Measurements from ENCODE around the gene RHOH.

The RHOH gene

DNA sequence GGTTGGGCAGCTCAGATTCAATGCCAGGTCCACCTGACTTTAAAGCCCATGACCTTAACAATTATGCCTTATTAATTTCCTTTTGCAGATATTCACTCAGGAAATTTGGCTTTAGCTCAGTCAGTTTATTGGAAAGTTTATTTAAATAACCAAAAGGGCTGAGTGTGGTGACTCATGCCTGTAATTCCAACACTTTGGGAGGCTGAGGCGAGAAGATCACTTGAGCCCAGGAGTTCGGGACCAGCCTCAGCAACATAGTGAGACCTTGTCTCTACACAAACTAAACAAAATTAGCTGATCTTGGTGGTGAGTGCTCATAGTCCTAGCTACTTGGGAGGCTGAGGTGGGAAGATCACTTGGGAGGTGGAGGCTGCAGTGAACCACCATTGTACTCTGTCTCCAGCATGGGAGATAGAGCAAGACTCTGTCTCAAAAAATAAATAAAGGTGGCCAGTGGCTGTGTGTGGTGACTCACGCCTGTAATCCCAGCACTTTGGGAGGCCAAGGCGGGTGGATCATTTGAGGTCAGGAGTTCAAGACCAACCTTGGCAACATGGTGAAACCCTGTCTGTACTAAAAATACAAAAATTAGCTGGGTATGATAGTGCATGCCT is 43.3 kb downstream of the RHOH start:
- no peak for DNase-seq

DNA sequence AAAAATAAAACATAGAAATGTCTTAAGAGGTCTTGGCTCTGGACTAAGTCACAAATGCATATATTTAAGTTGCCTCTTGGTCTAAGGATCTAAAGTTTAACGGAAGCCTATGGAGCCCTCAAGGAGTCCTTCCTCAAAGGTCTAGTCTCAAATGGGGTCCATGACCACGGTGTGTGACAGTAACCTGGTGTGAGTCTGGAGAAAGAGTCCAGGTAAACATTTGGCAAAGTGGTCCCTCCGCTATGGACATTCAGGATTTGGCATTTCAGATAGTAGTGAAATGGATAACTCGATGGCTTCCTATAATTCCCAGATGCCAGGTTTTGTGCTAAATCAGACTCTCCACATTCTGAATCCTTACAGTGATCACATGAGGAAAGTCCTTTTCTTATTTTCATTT is 44.2 kb downstream of the RHOH start:
- DNase-seq: no peak

DNA sequence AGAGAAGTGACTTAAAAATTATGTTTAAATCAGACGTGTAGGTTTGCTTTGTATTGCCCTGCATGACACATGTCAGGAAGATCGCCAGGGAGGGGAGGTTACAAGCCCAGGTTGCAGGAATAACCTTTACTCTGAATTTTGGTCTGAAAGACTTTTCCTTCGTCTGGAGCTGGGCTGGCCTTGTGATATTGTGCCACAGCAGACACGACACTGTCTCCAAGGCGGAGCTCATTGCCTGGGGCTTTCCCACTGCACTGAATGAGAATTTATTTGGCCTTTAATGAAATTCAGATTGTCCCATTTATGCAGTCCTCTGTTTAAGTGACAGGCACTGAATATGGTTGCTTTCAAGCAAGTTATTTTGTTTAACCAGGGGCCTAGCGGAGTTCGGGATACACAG is 45.1 kb downstream of the RHOH start:
- no peak for DNase-seq

DNA sequence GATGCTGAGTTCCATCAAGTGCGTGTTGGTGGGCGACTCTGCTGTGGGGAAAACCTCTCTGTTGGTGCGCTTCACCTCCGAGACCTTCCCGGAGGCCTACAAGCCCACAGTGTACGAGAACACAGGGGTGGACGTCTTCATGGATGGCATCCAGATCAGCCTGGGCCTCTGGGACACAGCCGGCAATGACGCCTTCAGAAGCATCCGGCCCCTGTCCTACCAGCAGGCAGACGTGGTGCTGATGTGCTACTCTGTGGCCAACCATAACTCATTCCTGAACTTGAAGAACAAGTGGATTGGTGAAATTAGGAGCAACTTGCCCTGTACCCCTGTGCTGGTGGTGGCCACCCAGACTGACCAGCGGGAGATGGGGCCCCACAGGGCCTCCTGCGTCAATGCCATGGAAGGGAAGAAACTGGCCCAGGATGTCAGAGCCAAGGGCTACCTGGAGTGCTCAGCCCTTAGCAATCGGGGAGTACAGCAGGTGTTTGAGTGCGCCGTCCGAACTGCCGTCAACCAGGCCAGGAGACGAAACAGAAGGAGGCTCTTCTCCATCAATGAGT is 46.6 kb downstream of the RHOH start:
- no peak for DNase-seq

DNA sequence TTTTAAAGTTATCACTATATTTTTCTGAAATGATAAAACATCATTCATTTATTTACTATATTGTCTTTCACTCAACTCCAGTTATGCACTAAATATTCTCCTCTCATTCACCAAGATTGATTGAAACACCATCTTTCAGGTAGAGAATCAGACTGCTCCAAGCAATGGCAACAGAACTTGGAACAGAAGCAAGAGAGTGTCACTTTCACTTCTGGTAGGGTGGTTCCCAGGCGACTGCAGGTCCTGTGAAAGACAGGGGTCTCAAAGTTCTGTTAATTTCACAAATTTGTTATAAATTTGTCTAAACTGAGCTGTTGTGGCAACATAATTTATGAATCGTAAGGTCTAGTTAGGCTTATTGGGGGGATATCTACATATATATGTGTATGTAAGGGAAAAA is 47.8 kb downstream of the RHOH start:
- DNase-seq: no peak

DNA sequence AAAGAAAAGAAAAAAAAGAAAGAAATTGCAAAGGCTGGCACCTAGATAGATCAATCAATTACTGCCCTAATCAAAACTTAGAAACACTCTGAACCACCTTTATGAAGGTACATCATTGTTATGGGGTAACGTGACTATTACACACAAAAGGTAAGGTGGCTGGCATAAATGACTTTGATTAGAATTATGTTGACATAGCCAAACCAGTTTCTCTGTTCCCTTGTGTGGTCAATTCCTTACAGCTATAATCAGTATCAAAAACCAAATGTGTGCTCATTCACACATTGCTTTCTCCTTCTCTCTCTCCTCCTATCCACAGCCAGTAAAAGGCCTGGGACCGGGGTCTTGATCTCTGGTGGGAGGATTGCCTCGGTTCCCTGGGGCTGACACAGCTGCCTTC is 48.7 kb downstream of the RHOH start:
- no peak for DNase-seq

DNA sequence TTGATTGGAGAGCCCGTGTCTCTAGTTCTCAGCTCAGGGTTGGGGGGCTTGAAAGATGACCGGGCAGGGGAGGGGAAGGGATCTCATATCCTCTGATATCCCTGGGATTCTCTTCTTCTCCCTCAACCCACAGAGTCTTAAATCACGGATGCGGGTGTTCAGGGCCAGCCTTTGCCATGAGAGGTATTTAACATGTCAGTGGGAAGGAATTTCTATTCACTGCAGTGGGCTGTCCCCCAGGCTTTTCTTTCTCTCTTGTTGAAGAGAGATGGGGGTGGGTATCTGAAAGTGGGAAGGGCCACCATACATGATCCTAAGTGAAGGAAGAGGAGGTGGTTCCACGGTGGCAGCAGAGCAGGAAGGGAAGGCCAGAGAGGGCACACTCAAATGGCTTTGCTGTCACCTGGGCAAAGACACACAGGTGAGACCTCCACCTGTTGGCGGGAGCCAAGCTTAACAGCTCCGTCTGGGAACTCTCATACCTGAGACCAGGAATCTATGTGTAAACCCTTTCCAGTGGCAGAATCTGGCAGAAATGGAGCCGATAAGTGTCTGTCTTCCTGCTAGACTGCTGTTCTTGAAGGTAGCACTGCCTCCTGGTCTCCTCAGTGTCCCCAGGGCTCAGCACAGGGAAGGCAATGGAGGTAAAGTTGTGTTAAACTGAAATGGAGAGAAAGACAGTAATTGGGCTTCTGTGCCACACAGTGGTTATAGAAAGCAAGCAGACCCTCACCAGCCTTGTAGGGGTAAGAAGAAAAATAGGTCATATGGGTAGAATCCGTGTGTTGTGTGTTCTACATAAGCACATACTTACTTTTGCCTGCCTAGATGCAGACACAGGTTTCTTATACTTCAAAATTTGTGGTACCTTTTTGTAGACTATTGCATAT is 49.4 kb downstream of the RHOH start:
- DNase-seq: no peak

DNA sequence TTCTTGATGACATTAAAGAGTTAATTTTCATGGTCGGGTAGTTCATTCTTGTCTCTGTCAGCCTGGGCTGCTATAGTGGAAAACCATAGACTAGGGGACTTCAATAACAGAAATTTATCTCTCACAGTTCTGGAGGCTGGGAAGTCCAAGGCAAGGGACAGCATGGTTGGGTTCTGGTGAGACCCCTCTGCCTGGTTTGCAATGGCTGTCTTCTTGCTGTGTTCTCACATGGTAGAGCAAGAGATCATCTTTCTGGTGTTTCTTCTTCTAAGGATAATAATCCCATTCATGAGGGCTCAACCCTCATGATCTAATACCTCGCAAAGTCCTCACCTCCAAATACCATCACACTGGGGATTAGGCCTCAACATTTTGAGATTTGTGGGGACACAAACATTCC is 50.1 kb downstream of the RHOH start:
- DNase-seq: no peak

DNA sequence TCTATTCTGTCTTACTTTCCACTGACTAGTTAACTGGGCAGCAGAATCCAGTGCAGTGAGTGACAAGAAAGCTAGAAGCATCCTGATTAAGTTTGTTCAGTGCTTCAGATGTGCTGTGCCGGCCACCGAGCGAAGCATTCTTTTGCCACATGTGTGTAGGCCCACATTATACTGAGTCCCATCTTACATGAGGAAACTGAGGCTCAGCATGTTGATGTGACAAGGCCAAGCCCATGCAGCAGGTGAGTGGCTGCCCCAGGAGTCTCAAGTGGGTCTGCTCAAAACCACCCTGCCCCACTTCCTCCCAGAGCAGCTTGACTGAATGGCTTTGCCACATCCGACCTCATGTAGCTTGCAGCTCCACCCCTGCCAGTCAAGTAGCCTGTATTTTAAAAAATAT is 50.5 kb downstream of the RHOH start:
- no peak for DNase-seq

DNA sequence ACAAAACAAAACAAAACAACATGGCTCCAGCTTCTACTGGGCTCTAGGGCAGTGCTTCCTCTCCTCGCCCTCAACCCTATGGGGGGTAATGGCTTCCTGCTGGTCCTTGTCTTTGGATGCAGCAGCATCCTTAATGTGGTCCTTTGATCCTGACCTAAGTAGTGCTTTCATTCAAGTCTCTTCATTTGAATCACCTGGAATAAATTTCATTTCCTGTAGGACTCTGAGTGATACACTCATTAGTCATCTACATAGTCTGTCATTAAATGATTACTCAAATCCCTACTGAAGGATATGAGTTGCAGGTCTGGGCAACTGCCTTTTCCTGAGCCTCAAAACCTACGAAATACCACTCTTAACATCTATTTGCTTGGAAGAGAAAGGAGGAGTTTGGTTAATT is 54.5 kb downstream of the RHOH start:
- DNase-seq: no peak

DNA sequence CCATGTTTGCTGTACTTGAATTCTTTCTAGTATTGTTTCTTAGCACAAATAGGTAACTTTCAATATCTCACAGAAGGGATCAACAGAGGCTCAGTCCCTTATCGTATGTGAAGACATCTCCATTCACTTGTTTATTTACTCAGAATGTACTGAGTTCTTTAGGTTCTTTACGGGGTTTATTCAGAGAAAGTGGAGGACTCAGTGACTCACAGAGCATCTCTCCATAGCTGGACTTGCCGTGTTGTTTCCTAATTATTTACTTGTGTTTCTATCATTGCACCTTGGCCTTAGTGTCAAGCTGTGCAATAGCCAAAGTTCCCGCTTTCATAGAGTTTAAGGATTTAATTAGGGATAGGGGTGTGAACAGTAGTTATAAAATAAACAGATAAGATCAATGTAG is 57.1 kb downstream of the RHOH start:
- no peak for DNase-seq

DNA sequence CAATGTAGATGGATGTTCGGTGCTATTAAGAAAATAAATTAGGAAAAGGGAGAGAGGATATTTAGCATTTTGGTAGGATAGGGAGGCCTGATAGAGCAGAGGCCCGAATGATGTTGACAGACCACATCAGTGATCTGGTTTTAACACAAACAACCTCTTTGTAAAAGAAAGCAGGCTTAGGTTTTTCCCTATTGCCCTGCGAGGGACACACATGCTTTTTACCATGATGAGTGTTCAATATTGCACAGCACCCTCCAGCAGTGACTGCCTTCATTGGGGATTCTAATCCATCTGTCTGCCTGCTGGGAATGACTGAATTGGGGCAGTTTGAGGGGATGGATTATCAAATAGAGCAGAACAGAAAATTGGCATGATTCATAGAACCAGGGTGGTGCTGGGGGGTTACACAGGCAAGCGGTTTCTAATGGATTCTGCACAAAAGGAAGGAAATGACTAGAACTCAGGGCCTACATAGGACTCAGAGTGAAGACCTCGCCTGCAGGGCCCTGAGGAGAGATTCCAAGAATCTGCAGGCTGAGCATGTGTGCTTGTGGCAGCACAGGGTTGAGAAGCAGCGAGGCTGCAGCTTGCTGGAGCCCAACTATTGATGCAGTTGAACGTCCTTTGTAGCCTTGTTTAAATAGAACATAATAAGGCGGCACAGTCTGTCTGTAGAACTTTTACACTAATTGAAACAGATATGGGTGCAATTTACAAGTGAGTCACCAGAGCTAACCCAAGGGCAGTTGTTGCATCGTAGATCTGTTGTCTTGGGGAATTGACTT is 58.0 kb downstream of the RHOH start:
- no peak for DNase-seq

DNA sequence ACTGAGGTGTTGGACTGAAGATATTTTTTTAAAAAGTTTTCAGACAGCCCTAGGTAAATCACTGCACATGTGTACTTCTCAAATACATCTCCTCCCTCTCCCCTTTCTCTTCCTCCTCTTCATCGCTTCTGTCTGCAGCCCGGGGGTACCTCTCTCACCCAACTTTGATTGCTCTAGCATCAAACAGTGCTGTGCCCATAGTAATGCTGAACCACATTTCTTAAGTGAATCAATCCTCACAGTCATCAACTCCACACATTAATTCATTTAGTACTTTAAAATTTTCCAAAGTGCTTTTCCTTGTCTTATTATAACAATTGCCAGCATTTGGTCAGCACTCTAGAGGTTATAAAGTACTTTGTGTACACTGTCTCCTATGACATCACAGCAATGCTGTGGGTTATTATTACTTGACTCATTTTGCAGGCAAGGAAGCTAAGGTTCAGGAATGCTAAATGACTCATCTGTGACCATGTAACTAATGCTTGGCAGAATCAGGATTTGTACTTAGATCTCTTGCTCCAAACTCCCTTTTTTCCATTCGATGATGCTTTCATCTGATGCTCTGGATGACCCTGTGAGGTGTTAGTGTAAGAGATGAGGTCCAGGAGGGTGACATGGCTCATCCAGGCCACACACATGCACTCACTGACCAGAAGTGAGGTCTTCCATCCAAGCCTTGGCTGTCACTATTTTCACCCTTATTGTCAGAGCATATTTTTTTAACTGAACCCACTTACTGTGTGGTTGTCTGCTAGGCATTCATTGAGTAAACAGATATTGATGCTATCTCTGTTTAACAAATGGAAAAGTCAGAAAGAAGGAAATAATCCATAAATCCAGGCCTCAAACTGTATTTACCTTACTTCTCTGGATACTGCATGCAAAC is 58.8 kb downstream of the RHOH start:
- DNase-seq: no peak

DNA sequence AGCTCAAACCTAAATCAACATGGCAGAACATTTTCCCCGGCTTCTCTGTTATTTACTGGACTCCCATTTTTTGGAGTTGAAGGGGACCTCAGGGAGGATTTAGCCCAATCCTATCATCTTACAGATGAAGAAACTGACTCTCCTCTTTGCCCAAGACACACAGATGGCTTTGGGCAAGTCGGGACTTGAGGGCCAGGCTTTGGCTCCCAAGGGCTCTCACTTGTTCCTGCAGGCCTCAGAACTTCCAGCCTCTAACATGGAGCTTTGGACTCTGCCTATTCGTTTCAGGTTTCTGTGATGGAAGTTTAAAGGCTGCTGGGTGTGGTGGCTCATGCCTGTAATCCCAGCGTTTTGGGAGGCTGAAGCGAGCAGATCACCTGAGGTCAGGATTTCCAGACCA is 59.5 kb downstream of the RHOH start:
- DNase-seq: no peak

DNA sequence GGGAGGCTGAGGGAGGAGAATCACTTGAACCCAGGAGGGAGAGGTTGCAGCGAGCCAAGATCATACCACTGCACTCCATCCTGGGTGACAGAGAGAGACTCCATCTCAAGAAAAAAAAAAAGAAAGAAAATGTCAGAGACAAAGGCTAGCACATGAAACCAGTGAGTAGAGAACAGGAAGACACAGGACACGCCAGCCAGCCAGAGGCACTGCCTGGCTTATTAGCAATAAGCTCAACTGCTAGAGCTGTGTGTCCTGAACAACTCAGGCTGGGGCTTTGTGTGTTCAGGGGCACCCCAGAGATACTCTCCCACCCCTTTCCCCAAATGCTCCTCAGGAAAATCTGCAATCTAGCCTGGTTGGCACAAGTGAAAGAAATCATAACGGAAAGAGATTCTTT is 60.0 kb downstream of the RHOH start:
- DNase-seq: no peak

DNA sequence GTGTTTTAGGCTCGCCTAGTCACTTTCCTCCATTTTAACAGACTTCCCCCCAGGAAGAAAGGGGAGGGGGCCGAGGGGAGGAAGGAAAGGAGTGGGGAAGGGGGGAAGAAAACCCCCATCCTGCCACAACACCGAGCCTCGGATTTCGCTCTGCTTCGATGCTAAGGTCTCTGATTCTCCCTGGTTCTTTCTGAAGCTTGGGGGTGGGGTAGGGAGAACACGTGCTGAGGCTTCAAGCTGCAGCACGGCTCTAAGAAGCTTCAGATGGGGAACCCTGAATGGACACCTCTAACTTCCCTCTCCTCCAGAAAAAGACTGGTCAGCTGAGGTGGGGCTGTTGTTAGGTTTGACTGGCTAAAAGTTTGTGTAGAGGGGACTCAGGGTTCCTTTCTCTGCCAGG is 61.8 kb downstream of the RHOH start:
- DNase-seq: no peak

DNA sequence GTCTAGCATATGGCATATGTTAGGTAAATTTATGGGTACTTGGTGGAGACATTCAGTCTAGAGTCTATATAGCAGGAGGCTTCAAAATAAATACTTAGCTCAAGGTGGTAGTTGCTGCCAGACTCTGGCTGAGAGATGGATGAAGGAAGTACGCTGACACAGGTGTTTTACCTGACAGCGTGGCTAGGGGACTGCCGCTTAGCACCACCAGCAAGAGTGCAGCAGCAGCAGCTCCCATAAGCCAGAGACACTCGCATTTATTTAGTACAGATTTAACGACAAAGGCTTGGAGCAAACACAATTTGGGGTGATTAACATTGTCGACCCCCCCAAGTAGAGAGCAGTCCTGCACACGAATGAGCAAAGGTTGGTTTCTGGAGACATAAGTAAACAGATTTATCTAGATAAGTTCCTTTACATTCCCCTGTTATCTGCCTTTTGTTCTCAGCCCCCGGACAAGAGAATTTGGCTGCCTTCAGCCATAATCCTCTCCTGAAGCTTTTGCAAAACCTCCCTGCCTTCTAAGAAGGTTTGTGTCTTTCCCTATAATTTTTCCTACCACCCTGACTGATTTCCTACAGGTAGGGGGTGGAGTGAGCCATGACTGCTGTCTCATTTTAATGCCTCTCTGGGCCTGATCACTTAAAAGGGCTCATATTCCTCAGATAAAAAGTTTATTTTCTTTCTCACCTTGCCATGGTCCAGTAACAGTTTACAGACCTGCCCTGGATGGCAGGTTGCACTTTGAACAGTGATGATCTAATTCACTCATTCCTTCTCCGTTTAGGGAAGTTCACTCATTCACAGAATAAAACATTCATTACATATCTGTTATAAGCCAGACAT is 64.6 kb downstream of the RHOH start:
- no peak for DNase-seq

DNA sequence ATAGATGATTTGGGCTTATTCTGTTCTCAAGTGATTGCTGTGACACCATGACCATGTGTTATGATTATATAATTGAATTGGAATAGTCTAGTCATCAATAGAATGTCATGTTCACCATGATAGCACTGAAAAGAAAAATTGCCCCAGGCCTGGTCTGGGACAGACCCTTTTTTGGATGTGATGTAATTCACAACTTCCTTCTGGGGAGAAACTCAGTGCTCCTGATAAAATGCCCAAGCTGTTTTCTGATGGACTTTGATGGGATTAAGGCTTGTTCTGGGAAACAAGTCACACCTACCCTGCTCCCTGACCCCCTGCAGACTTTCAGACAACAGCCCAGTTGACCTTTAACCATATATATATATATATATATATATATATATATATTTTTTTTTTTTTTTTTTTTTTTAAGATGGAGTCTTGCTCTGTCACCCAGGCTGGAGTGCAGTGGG is 65.3 kb downstream of the RHOH start:
- no peak for DNase-seq

DNA sequence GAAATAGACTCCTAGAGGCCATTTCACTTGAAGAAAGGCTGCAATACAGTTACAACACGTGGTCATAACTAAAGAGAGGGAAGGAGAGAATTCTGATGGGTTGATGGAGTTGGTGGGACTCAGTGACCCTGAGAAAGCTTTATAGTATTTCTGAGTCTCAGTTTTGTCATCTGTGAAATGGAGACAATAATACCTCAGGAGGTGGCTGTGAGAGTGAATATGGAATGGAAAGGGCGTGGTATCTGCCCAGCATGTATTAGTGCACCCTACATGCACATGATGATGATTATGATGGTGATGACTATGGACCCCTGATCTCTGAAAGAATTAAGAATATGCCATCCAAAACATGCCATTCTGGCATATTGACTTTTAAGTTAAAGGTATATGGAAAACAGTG is 66.0 kb downstream of the RHOH start:
- no peak for DNase-seq

DNA sequence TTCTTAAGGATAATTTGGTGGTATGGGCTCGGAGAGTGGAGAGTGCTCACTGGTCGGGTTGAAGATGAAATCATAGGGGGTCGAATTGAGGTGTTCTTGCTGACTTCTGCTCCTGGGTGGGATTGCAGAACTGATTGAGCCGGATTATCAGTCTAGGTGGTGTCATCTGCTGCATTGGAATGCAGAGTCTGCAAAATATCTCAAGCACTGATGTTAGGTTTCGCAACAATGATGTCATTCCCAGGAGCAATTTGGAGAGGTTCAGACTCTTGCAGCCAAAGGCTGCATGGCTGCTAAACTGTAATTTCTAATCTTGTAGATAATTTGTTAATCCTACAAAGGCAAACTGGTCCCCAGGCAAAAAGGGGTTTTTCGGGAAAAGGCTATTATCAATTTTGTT is 67.7 kb downstream of the RHOH start:
- no peak for DNase-seq

Measured in NCI-H1694 treated with DMSO at 0.1 percent for 48 hours (cell line).